NCI-H460 (cell line): ENCODE results near the gene RIC3. TPM values are rescaled to one million over a fixed set of nuclear protein-coding genes. Genes with fewer than 3 reads are reported as not detected.

Experiments used
- DNase-seq: peaks from one replicate; pipeline ENCODE4 v3.0.0-alpha.2; 2016; ENCODE audit warnings: low read depth; ENCODE audit errors: extremely low read depth
- polyA plus RNA-seq: library from polyadenylated mRNA; depleted of rRNA; stranded (reverse); fragments of >200 nt; gene quantifications from 2 replicates; pipeline ENCODE4 v1.2.3, GENCODE V29; 2014; cell fraction: nucleus; rRNA removed
- total RNA-seq: library from RNA; depleted of rRNA; stranded (reverse); fragments of >200 nt; shearing (Covaris generic); gene quantifications from 2 replicates; pipeline ENCODE4 v1.2.3, GENCODE V29; 2014; rRNA removed

Gene RIC3
- 1.4 and 1.9 TPM in 2 replicates for total RNA-seq
- polyA plus RNA-seq: 1.3 and 2.7 TPM in 2 replicates

GRCh38 chr11:8168485-8169257 lies at the start of gene RIC3:
Gene RIC3 (minus strand): TSS chr11:8169025. CDS start chr11:8168989, 36 bp downstream.
- no peak for DNase-seq

GRCh38 chr11:8218409-8218808 lies 49.6 kb upstream of the RIC3 start:
- DNase-seq: no peak

- no peak for DNase-seq
Observed at GRCh38 chr11:8217926-8218325, 49.1 kb upstream of the RIC3 start.

GRCh38 chr11:8217136-8217535 lies 48.3 kb upstream of the RIC3 start:
- no peak for DNase-seq

GRCh38 chr11:8213376-8213775 lies 44.6 kb upstream of the RIC3 start:
- no peak for DNase-seq

GRCh38 chr11:8209208-8209807 lies 40.5 kb upstream of the RIC3 start:
- no peak for DNase-seq

GRCh38 chr11:8207080-8208000 lies 38.5 kb upstream of the RIC3 start:
- no peak for DNase-seq

- no peak for DNase-seq
Observed at GRCh38 chr11:8206251-8207079, 37.6 kb upstream of the RIC3 start.

GRCh38 chr11:8205566-8205965 lies 36.7 kb upstream of the RIC3 start:
- no peak for DNase-seq

- no peak for DNase-seq
Observed at GRCh38 chr11:8204596-8204995, 35.8 kb upstream of the RIC3 start.

GRCh38 chr11:8204025-8204424 lies 35.2 kb upstream of the RIC3 start:
- no peak for DNase-seq

- DNase-seq: no peak
Observed at GRCh38 chr11:8203414-8203715, 34.5 kb upstream of the RIC3 start.

- no peak for DNase-seq
Observed at GRCh38 chr11:8202516-8203413, 33.9 kb upstream of the RIC3 start.

- DNase-seq: no peak
Observed at GRCh38 chr11:8201644-8202365, 33.0 kb upstream of the RIC3 start.

GRCh38 chr11:8199676-8200075 lies 30.9 kb upstream of the RIC3 start:
- DNase-seq: no peak

GRCh38 chr11:8196749-8197148 lies 27.9 kb upstream of the RIC3 start:
- DNase-seq: no peak

GRCh38 chr11:8194956-8195355 lies 26.1 kb upstream of the RIC3 start:
- no peak for DNase-seq

GRCh38 chr11:8192896-8193209 lies 24.0 kb upstream of the RIC3 start:
- no peak for DNase-seq
